NOMO-1 (cell line): ENCODE results near the gene CUTA.

Source experiments
- DNase-seq, 2 experiments: peaks; one replicate each; lab custom pipeline; 2025; ENCODE audit not compliant: unreplicated experiment in 2 of 2; lab: John Stamatoyannopoulos, UW

The CUTA gene

GRCh38 chr6:33439956-33440648, 22.2 kb upstream of the CUTA start:
- no peak for DNase-seq

GRCh38 chr6:33438978-33439594, 21.2 kb upstream of the CUTA start:
- DNase-seq: no peak

GRCh38 chr6:33437666-33438065, 19.8 kb upstream of the CUTA start:
- no peak for DNase-seq

- DNase-seq: no peak
Observed at GRCh38 chr6:33434961-33435360, 17.1 kb upstream of the CUTA start.

GRCh38 chr6:33433544-33434191, 15.8 kb upstream of the CUTA start:
- no peak for DNase-seq

GRCh38 chr6:33433001-33433543, 15.2 kb upstream of the CUTA start:
- no peak for DNase-seq

- no peak for DNase-seq
Observed at GRCh38 chr6:33432546-33432945, 14.6 kb upstream of the CUTA start.

GRCh38 chr6:33431880-33432541, 14.1 kb upstream of the CUTA start:
- DNase-seq: no peak

GRCh38 chr6:33430991-33431879, 13.3 kb upstream of the CUTA start:
- DNase-seq: peak; percentile 9 to 24

GRCh38 chr6:33430334-33430733, 12.4 kb upstream of the CUTA start:
- no peak for DNase-seq

- DNase-seq: no peak
Observed at GRCh38 chr6:33429750-33430052, 11.8 kb upstream of the CUTA start.

GRCh38 chr6:33428966-33429749, 11.3 kb upstream of the CUTA start:
- DNase-seq: no peak

- peak; percentile 19 to 31 for DNase-seq
Observed at GRCh38 chr6:33428224-33428965, 10.5 kb upstream of the CUTA start.

- peak; percentile 16 to 27 for DNase-seq
Observed at GRCh38 chr6:33427585-33428223, 9.8 kb upstream of the CUTA start.

- no peak for DNase-seq
Observed at GRCh38 chr6:33426590-33427511, 8.9 kb upstream of the CUTA start.

- peak; percentile 73 to 79 for DNase-seq
Observed at GRCh38 chr6:33425668-33426577, 8.0 kb upstream of the CUTA start.
